Measurements from ENCODE around the gene GJB2. TPM values are rescaled to one million over a fixed set of nuclear protein-coding genes. Genes with fewer than 3 reads are reported as not detected.

GJB2 gene
- total RNA-seq, 1 donor from 2014 or later: not detected

GRCh38 chr13:20173116-20173746 is 19.5 kb downstream of the GJB2 start:
- Mint-ChIP-seq H3K9me3 (no peaks in the 10 kb centered on the region), H3K36me3 (ENCODE audit: low read depth) (no peaks in the 10 kb centered on the region), H3K4me1 (peaks cover 14% of the 10 kb centered on the region), H3K27me3 (ENCODE audit: low read depth) (peaks cover 53% of the 10 kb centered on the region), H3K27ac (ENCODE audit: unreplicated experiment) (no peak overlapping the region), H3K4me3 (no peak overlapping the region)
- TF ChIP-seq, protein P1, sequence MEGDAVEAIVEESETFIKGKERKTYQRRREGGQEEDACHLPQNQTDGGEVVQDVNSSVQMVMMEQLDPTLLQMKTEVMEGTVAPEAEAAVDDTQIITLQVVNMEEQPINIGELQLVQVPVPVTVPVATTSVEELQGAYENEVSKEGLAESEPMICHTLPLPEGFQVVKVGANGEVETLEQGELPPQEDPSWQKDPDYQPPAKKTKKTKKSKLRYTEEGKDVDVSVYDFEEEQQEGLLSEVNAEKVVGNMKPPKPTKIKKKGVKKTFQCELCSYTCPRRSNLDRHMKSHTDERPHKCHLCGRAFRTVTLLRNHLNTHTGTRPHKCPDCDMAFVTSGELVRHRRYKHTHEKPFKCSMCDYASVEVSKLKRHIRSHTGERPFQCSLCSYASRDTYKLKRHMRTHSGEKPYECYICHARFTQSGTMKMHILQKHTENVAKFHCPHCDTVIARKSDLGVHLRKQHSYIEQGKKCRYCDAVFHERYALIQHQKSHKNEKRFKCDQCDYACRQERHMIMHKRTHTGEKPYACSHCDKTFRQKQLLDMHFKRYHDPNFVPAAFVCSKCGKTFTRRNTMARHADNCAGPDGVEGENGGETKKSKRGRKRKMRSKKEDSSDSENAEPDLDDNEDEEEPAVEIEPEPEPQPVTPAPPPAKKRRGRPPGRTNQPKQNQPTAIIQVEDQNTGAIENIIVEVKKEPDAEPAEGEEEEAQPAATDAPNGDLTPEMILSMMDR (conservative IDR thresholded peaks at IDR 0.05): no peak
- DNase-seq (ENCODE audit: low read depth, low spot score): no peak

DNA sequence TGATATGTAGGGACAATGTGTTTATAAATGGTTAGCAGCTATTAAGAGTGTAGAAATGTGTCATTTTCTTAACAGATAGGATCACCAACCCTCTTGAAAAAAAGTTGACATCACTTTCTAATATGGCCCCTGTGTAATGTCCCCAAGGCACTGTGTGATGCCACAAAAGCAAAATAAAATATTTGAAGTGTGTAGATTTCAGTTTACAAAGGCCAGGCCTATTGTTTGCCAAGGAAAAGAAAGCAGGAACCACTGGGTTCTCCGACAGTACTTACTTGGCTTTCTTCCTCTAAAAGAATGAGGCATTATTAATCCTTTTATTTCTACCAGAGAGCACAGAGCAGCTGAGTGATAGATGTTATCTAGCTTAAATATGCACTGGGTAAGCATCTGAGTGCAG is 21.4 kb downstream of the GJB2 start:
- TF ChIP-seq, protein P1 (conservative IDR thresholded peaks at IDR 0.05): no peak
- no peak for DNase-seq (ENCODE audit: low read depth, low spot score)
- no peaks in the 10 kb centered on the region for H3K9me3 Mint-ChIP-seq
- H3K36me3 Mint-ChIP-seq (ENCODE audit: low read depth): no peaks in the 10 kb centered on the region
- peaks cover 63% of the 10 kb centered on the region for H3K27me3 Mint-ChIP-seq (ENCODE audit: low read depth)
- peaks cover 9% of the 10 kb centered on the region for H3K4me1 Mint-ChIP-seq
- H3K27ac Mint-ChIP-seq (ENCODE audit: unreplicated experiment): no peak overlapping the region
- no peak overlapping the region for H3K4me3 Mint-ChIP-seq

DNA sequence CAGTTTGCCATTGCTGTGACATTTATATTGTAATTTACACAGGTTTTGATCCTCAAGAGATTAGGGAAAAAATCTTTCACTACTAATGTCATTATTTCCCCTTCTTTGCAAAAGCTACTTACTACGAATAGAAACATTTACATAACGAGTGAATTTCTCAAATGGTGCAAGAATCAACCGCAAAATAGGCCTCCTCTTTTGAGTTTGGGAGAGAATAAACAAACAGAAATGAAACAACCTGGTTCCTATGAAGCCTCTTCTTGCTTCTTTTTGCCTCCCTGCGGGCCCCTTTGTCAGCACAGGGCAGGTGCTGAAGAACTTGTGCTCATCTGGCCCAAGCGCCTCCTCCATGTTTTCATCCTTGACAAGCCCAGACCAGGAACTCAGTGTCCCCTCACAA is 21.8 kb downstream of the GJB2 start:
- H3K27me3 Mint-ChIP-seq (ENCODE audit: low read depth): peaks cover 65% of the 10 kb centered on the region

GRCh38 chr13:20168396-20168795 is 24.3 kb downstream of the GJB2 start:
- no peaks in the 10 kb centered on the region for H3K36me3 Mint-ChIP-seq (ENCODE audit: low read depth)
- peaks cover 2% of the 10 kb centered on the region for H3K4me1 Mint-ChIP-seq
- no peak overlapping the region for H3K4me3 Mint-ChIP-seq
- H3K9me3 Mint-ChIP-seq: no peaks in the 10 kb centered on the region
- TF ChIP-seq, protein P1 (conservative IDR thresholded peaks at IDR 0.05): no peak
- H3K27me3 Mint-ChIP-seq (ENCODE audit: low read depth): peaks cover 65% of the 10 kb centered on the region
- DNase-seq (ENCODE audit: low read depth, low spot score): no peak
- no peak overlapping the region for H3K27ac Mint-ChIP-seq (ENCODE audit: unreplicated experiment)

More for the DNA sequence above, 21.8 kb downstream of the GJB2 start:
- TF ChIP-seq, protein P1 (conservative IDR thresholded peaks at IDR 0.05): no peak
- no peak overlapping the region for H3K27ac Mint-ChIP-seq (ENCODE audit: unreplicated experiment)
- no peak for DNase-seq (ENCODE audit: low read depth, low spot score)
- H3K4me1 Mint-ChIP-seq: peaks cover 9% of the 10 kb centered on the region
- H3K9me3 Mint-ChIP-seq: no peaks in the 10 kb centered on the region
- no peaks in the 10 kb centered on the region for H3K36me3 Mint-ChIP-seq (ENCODE audit: low read depth)
- no peak overlapping the region for H3K4me3 Mint-ChIP-seq

DNA sequence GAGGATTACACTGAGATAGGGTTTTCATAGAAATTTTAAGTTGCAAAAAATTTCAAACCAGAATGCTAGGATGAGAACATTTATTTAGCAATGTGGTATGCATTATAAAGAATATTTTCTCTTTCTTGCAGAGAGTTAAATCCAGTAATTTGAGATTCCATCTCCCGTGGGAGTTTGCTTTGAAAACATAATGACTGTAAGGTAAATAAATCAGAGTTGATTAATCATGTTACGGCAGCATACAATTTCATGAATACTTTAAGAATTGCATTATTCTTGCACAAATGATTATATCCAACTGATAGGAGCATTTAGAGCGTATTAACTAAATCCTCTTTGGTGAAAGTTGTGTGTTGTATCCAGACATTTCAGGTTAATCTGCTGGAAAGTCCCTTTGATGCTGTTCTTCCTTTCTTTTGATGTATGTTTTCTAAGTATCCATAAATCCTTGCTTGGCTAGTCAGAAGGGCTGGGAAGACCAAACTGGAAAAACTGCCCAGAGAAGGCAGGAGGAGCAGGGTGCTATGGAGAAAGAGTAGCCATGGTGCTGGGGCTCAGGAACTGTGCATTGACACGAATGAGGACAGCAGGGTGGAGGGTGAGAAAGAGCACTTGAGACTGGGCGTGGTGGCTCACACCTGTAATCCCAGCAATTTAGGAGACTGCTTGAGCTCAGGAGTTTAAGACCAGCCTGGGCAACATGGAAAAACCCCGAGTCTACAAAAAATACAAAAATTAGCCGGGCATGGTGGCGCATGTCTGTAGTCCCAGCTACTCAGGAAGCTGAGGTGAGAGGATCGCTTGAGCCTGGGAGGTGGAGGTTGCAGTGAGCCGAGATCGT is 27.1 kb downstream of the GJB2 start:
- Mint-ChIP-seq H3K4me1 (peaks cover 4% of the 10 kb centered on the region), H3K9me3 (no peaks in the 10 kb centered on the region), H3K27ac (ENCODE audit: unreplicated experiment) (no peak overlapping the region), H3K36me3 (ENCODE audit: low read depth) (no peaks in the 10 kb centered on the region), H3K27me3 (ENCODE audit: low read depth) (peaks cover 70% of the 10 kb centered on the region), H3K4me3 (no peak overlapping the region)
- TF ChIP-seq, protein P1 (conservative IDR thresholded peaks at IDR 0.05): no peak
- DNase-seq (ENCODE audit: low read depth, low spot score): no peak

All from neural crest cell (in vitro differentiated cells).